MCF 10A (cell line): ENCODE data around the gene FMNL2. TPM values are rescaled to one million over a fixed set of nuclear protein-coding genes. Genes with fewer than 3 reads are reported as not detected.

ENCODE experiments used
- BruUV-seq: library from RNA; stranded (reverse); fragments of 400-500 nt; replicated peaks from 2 replicates; lab custom pipeline; 2021; lab: Mats Ljungman, UMichigan
- CTCF ChIA-PET: fragments of 300-600 bp; sonication (Branson Sonifier 250); formaldehyde crosslinking; extraction: SDS; loops from one replicate; lab custom pipeline; 2021; ENCODE audit warnings: antibody characterized with exemption, inconsistent platforms; lab: Yijun Ruan, JAX
- POLR2A ChIA-PET: fragments of 300-600, 350-650 bp; sonication (Branson Sonifier 250); formaldehyde crosslinking; extraction: SDS; loops from one replicate; lab custom pipeline; 2020; ENCODE audit warnings: antibody characterized with exemption, inconsistent platforms; lab: Yijun Ruan, JAX
- DNase-seq: peaks from one replicate; pipeline ENCODE4 v3.0.0-alpha.2; 2018; ENCODE audit not compliant: unreplicated experiment
- H3K27ac Mint-ChIP-seq: one replicate; pipeline ENCODE4 v1.8.0; 2022; ENCODE audit warnings: mild to moderate bottlenecking, low read depth, mixed read lengths; ENCODE audit not compliant: unreplicated experiment
- H3K27me3 Mint-ChIP-seq: one replicate; pipeline ENCODE4 v1.8.0; 2022; ENCODE audit warnings: mixed read lengths; ENCODE audit not compliant: insufficient read depth, unreplicated experiment
- H3K36me3 Mint-ChIP-seq: one replicate; pipeline ENCODE4 v1.8.0; 2022; ENCODE audit warnings: mild to moderate bottlenecking, moderate library complexity, mixed read lengths; ENCODE audit not compliant: insufficient read depth, unreplicated experiment
- H3K4me1 Mint-ChIP-seq: one replicate; pipeline ENCODE4 v1.8.0; 2022; ENCODE audit warnings: mixed read lengths; ENCODE audit not compliant: insufficient read depth, unreplicated experiment
- H3K4me3 Mint-ChIP-seq: one replicate; pipeline ENCODE4 v1.8.0; 2022; ENCODE audit warnings: mild to moderate bottlenecking, moderate library complexity, mixed read lengths; ENCODE audit not compliant: unreplicated experiment
- H3K9me3 Mint-ChIP-seq: one replicate; pipeline ENCODE4 v1.8.0; 2022; ENCODE audit warnings: mixed read lengths; ENCODE audit not compliant: unreplicated experiment
- CTCF ChIP-seq: fragments of 200-600 bp; IDR thresholded peaks from one replicate; pipeline ENCODE4 v1.8.0; 2022; ENCODE audit warnings: antibody characterized with exemption, mild to moderate bottlenecking; ENCODE audit not compliant: unreplicated experiment
- intact Hi-C: fragments of 100-400 bp; cut with micrococcal nuclease; formaldehyde crosslinking; loops from 2 replicates; pipeline ENCODE4 v1.14.1; 2022
- total RNA-seq: library from RNA; stranded (reverse); gene quantifications from 2 replicates; pipeline ENCODE4 v1.2.3, GENCODE V29; 2022

Gene FMNL2
- total RNA-seq, 1 experiment from 2014 or later, result 76.5 TPM

GRCh38 chr2:152344579-152345195 is 9.7 kb downstream of the FMNL2 start:
- Mint-ChIP-seq H3K27me3 (no peaks in the 10 kb centered on the region), H3K27ac (no peak overlapping the region), H3K36me3 (peaks cover 13% of the 10 kb centered on the region), H3K9me3 (no peaks in the 10 kb centered on the region), H3K4me1 (peaks cover 29% of the 10 kb centered on the region), H3K4me3 (no peak overlapping the region)
- CTCF ChIA-PET, result interaction anchor here (1.4 kb wide), 1 partner anchor 8 kb away, joined by 3 read pairs; no protein-coding TSS in a partner anchor
- BruUV-seq, result no TSS peak
- TF ChIP-seq CTCF, result no peak
- intact Hi-C loops, result no loop called here
- DNase-seq, result no peak
- POLR2A ChIA-PET, result interaction anchor here (1.0 to 1.4 kb wide), 3 partner anchors 9 to 122 kb away, joined by 3 to 4 read pairs (median 3); no protein-coding TSS in a partner anchor

- no TSS peak for BruUV-seq
Measured at GRCh38 chr2:152347076-152347475, 12.1 kb downstream of the FMNL2 start.

GRCh38 chr2:152348388-152348787 is 13.4 kb downstream of the FMNL2 start:
- H3K4me1 Mint-ChIP-seq, result peaks cover 18% of the 10 kb centered on the region
- H3K27ac Mint-ChIP-seq, result no peak overlapping the region
- no peaks in the 10 kb centered on the region for H3K27me3 Mint-ChIP-seq
- no peak for TF ChIP-seq CTCF
- DNase-seq, result peak; percentile 31
- CTCF ChIA-PET, result no interaction called here
- intact Hi-C loops, result no loop called here
- POLR2A ChIA-PET, result no interaction called here
- no peaks in the 10 kb centered on the region for H3K9me3 Mint-ChIP-seq
- no peak overlapping the region for H3K4me3 Mint-ChIP-seq
- BruUV-seq, result no TSS peak
- H3K36me3 Mint-ChIP-seq, result peaks cover 13% of the 10 kb centered on the region

More at GRCh38 chr2:152347076-152347475, 12.1 kb downstream of the FMNL2 start:
- Mint-ChIP-seq H3K4me3 (no peak overlapping the region), H3K27ac (no peak overlapping the region), H3K4me1 (peaks cover 18% of the 10 kb centered on the region), H3K36me3 (peaks cover 13% of the 10 kb centered on the region), H3K9me3 (no peaks in the 10 kb centered on the region), H3K27me3 (no peaks in the 10 kb centered on the region)
- ChIA-PET CTCF (interaction anchor here (0.5 to 0.7 kb wide), 2 partner anchors 10 to 128 kb away, joined by 4 read pairs; no protein-coding TSS in a partner anchor), POLR2A (no interaction called here)
- TF ChIP-seq CTCF, result no peak
- intact Hi-C loops, result no loop called here
- no peak for DNase-seq

GRCh38 chr2:152349416-152349815 is 14.4 kb downstream of the FMNL2 start:
- H3K4me3 Mint-ChIP-seq, result no peak overlapping the region
- CTCF ChIA-PET, result interaction anchor here (0.6 to 1.5 kb wide), 3 partner anchors 85 to 278 kb away, joined by 3 read pairs; no protein-coding TSS in a partner anchor
- intact Hi-C loops, result no loop called here

More at GRCh38 chr2:152349416-152349815, 14.4 kb downstream of the FMNL2 start:
- POLR2A ChIA-PET, result interaction anchor here (1.0 kb wide), 1 partner anchor 295 kb away, joined by 3 read pairs; no protein-coding TSS in a partner anchor
- TF ChIP-seq CTCF, result no peak
- BruUV-seq, result no TSS peak
- H3K4me1 Mint-ChIP-seq, result peaks cover 16% of the 10 kb centered on the region
- no peaks in the 10 kb centered on the region for H3K9me3 Mint-ChIP-seq
- peaks cover 13% of the 10 kb centered on the region for H3K36me3 Mint-ChIP-seq
- DNase-seq, result no peak
- H3K27ac Mint-ChIP-seq, result no peak overlapping the region
- H3K27me3 Mint-ChIP-seq, result no peaks in the 10 kb centered on the region
